Activated CD4-positive, CD25-positive, alpha-beta regulatory T cell (primary cell): ENCODE measurements around the gene MIER2.

Source experiments
- DNase-seq, 4 experiments: peaks; one replicate each; lab custom pipeline; 2025; lab: John Stamatoyannopoulos, UW

MIER2 gene

GRCh38 chr19:329876-330275 lies 14.7 kb downstream of the MIER2 start:
- DNase-seq = no peak

- DNase-seq = no peak
Observed at GRCh38 chr19:328025-328505, 16.5 kb downstream of the MIER2 start.

- no peak for DNase-seq
Observed at GRCh38 chr19:327291-328024, 17.1 kb downstream of the MIER2 start.

- DNase-seq = no peak
Observed at GRCh38 chr19:326871-327270, 17.7 kb downstream of the MIER2 start.

GRCh38 chr19:325937-326565 lies 18.5 kb downstream of the MIER2 start:
- no peak for DNase-seq

GRCh38 chr19:325173-325936 lies 19.2 kb downstream of the MIER2 start:
- DNase-seq = no peak

GRCh38 chr19:324716-325115 lies 19.9 kb downstream of the MIER2 start:
- DNase-seq = no peak

- DNase-seq = no peak
Observed at GRCh38 chr19:322616-323015, 22.0 kb downstream of the MIER2 start.

DNA sequence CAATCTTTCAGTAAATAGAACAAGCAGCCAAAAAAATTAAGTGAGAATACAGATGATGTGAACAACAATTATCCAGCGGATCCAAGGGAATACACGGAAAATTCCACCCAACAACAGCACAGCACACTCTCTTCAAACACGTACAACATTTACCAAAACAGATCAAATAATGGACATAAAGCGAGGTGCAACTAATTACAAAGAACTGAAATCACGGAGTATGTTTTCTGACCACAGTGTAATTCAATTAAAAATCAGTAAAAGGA lies 26.2 kb downstream of the MIER2 start:
- no peak for DNase-seq

DNA sequence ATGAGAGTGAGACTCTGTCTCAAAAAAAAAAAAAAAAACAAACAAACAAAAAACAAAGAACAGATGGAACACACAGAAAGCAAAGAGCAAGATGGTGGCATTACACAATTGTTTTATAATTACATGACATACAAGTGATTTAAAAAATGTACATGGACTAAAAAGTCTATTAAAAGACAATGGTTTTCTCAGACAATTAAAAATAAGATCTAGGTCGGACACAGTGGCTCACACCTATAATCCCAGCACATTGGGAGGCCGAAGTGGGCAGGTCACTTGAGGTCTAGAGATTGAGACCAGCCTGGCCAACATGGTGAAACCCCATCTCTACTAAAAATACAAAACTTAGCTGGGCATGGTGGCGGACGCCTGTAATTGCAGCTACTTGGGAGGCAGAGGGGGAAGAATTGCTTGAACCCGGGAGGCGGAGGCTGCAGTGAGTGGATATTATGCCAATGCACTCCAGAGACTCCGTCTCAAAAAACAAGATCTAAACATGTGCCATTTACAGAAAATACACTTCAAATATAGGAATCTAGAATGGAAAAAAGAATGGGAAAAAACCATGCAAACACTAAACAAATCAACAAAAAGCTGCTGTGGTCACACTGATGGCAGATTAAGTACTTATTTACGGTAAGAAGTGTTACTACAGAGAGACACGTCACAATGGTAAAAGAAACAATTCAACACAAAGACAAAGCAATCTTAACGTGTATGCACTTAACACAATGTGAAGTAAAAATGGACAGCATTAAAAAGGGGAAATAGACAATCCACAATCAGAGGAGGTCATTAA lies 26.7 kb downstream of the MIER2 start:
- no peak for DNase-seq

DNA sequence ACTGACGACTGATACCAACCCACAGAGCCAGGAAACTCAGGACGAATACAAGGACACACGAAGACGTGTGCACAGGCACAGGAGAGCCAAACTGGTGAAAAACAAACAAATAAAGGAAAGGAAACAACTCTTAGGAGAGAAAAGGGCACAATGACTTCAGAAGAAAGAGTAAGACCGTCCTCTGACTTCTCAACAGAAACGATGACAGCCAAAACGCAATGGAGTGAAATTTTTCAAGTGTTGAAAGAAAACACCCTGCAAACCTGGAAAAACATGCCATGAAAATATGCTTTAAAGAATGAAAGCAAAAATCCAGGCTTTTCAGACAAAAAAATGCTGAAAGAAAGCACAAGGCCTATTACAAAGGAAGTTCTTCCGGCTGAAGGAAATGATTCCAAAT lies 28.8 kb downstream of the MIER2 start:
- DNase-seq = no peak

DNA sequence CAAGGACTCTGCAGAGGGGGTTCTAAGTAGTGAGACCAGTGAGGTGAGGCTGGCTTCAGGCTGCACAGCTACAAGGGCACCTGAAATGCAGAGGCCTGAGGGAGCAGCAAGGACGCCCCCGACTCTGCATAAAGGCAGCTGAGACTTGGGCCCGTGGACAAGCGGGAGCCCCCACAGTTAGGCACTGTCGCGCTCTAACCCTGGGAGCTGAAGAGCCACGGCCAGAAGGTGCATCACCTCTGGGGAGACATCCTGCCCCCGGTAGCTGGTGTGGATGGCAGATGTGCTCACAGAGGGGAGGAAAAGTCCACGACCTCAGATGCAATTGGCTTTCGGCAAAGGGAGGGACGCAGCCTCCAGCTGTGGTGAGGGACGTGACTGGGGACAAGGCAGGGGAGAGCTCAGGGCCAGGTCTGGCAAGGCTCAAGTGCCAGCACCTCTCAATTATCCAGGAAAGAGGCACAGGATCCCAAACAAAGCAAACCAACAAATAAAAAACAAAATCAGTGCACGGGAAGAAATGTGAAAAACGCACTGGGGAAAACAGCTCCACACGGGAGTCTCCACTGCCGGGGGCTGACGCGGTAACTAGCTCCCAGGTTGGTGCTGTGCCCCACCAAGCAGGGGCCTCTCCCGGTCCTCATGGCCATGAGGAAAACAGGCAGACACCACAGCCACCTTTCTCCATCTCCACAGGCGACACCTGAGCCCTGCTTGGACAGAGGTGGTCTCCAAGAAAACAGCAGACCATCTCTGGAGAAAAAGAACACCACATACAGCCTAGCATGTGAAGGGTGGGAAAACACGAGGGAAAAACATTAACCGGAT lies 30.4 kb downstream of the MIER2 start:
- no peak for DNase-seq

DNA sequence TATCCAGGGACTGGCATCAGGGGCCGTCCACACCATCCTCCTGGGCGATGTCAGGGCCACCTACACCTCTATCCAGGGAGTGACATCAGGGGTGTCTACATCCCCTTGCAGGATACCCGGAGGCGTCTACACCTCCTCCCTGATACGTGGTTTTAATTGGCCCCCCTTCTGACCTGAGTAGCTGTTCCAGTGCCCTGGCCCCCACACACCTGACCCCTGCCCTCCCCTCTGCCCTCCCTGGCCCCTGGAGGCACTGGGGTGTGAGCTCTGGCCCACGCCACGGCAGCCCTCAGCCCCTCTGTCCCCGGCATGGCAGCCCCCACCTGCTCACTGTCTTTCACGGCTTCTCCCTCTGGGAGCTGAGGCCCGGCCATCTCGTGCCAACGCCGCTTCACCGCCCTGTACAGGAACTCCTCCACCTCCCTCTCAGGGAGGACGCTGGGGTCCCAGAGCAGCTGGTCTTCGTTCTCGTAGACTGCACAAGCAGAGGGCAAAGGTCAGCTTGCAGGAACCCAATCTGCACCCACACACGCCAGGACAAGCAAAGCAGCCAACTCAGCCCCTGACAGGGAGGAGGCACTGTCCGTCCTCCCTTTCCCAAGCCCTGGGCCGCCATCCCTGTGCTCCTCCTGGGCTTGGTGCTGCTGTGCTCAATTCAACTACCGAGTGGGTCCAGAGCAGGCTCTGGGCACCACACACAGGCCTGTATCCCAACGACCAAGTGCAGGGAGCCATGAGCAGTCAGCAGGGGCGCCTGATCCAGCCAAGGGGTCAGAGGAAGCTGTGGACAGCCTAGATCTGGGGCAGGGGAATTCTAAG lies 31.2 kb downstream of the MIER2 start:
- DNase-seq = no peak

DNA sequence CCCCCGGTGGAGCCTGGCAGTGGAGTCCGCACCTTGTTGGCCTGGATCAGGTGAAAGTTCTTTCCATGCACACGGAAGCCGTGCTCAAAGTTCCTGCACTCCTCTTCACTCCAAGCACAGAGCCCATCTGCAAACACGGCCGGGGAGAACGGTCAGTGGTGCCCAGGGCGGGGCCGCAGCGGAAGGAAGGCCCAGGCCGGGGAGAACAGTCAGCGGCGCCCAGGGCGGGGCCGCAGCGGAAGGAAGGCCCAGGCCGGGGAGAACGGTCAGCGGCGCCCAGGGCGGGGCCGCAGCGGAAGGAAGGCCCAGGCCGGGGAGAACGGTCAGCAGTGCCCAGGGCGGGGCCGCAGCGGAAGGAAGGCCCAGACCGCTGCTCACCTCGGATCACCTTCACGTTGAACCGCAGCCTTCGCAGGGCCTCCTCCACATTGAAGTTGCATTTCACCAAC lies 32.8 kb downstream of the MIER2 start:
- DNase-seq = no peak

GRCh38 chr19:310781-311496 lies 33.7 kb downstream of the MIER2 start:
- DNase-seq = no peak

GRCh38 chr19:310141-310651 lies 34.4 kb downstream of the MIER2 start:
- no peak for DNase-seq

DNA sequence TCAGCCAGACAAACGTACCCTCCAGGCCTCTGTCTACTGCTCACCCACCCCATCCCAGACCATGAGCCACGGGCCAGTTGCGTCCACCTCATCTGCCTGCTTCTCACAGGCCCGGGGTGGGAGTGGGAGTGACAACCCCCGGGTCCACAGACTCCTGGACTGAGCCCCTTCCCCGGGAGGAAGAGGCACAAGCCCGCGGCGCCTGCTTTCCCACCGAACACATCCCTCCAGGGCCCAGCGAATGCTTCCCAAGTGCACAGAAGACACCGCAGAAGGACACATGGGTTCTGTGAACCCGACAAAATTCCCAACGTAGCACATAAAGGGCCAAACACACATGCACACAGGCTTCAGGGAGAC lies 35.4 kb downstream of the MIER2 start:
- DNase-seq = no peak

DNA sequence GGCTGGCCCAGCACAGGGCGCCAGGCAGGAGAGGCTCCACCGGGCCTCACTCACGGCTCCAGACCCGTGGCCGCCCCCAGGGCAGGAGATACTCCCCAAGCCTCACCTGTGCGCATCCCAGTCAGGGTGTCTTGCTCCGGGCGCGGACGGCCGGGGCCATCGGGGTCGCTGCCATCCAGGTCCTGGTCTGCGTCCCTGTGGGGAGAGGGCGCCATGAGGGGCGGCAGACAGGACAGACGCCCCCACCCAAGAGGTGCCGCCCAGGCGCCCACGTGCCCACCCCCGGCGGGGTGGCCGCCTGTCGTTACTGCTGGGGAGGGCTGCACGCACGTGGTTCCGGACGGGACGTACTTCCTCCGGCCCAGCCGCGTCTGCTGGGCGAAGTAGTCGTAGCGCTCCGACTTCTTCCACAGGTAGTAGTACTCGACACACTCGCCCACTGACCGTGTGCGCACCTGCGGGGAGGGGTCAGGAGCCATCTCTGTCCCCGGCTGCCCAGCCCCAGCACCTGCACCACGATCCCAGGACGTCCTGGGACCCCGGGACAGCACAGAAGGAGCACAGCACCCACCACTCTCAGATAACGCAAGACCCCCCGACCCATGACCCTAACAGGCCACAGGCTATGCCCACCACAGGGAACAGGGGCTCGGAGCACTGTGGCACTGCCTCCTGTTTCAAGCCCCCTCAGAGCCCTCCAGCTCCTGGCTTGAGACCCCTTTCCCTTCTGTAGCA lies 36.0 kb downstream of the MIER2 start:
- DNase-seq = no peak

- DNase-seq = no peak
Observed at GRCh38 chr19:307793-308420, 36.7 kb downstream of the MIER2 start.
